HG03196 (cell line): ENCODE measurements around the gene CD300E.

ENCODE experiments used
- ATAC-seq: cut with Tn5 transposase; IDR thresholded peaks from one replicate; pipeline ENCODE4 v1.9.1; 2021; ENCODE audit not compliant: unreplicated experiment

Gene CD300E

DNA sequence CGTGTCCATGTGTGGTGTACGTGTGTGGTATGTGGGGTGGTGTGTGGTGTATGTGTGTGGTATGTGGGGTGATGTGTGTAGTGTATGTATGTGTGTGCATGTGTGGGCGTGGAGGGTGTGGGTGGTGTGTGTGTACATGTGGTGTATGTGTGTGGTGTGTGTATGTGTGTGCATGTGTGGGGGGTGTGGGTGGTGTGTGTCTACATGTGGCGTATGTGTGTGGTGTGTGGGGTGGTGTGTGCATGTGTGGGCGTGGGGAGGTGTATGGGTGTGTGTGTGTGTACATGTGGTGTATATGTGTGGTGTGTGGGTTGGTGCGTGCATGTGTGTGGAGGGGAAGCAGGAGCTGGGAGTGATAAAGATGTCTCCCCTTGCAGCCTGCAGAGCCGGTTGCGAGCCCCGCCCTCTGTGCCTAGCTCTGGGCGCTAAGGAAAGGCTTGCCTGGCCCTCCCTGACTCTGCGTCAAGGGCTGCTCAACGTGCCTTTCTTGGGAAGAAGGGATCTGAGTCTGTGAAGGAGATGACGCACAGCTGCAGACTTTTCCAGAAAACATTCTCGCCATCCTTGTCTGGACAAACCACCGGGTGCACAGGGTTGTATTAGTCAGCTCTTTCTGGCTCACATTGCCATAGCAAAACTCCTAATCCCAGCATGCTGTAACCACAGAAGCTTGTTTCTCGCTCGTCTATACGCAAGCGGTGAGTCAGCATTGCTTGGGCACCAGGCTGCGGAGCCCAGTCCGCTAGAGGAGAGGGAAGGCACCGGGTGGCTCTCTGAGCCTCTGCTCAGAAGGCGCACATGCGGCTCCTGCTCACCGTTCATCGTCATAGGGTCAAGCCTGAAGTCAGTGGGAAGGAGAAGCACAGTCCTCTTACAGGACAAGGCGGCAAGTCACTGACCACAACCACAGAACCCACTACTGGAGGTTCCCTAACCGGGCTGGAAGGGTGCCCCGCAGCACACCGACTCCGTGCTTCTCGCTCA lies 54.2 kb downstream of the CD300E start:
- no peak for ATAC-seq

GRCh38 chr17:74568106-74568873 lies 55.2 kb downstream of the CD300E start:
- no peak for ATAC-seq

DNA sequence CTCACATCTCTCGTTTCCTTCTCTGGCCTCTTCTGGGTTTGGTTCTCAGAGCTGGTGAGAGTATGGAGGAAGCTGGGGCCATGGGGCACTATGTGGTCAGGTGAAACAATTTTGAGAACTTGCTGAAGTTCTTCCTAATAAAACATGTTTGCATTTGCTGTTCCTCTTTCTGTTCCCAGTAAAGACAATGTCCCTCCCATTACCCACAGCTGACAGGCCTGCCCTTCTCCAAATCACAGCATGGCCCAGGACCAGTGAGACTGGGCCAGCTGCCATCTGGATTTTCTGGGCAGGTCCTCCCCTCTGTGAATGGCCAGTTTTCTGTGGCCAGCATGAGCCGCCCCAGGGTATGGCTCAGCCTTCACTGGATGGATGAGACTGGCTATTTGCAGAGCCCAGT lies 56.1 kb downstream of the CD300E start, which contains the start of gene CD300H:
Gene CD300H (minus strand): TSS at position 113 of the 400 bp plus-strand sequence.
- ATAC-seq = no peak

DNA sequence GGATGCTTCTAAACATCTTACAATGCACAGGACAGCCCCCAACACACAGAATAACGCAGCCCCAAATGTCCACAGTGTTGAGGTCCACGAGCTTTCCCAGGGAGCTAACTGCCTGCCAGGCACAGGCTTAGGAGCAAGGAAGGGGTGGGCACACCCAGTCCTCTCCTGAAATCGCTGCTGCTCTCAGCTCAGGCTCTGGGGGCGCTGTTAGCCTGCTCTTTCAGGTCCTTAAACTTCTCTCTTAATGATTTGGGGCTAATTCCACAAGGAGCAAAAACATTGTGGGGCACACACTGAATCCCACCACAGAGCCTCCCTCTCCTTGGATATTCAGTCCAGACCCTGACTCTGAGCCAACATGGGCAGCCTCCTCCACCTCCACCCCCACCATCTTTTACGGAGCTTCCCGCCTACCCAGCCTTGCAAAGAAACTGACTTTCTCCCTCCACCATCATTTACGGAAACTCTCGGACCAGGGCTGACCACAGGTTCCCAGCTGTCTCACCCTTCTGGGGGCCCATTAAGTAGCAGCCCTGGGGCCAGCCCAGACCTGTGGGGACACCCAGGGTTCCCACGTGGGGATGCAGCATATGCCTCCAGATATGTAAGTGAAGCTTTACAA lies 57.3 kb downstream of the CD300E start:
- ATAC-seq = no peak

GRCh38 chr17:74565126-74565525 lies 58.4 kb downstream of the CD300E start:
- ATAC-seq = no peak

DNA sequence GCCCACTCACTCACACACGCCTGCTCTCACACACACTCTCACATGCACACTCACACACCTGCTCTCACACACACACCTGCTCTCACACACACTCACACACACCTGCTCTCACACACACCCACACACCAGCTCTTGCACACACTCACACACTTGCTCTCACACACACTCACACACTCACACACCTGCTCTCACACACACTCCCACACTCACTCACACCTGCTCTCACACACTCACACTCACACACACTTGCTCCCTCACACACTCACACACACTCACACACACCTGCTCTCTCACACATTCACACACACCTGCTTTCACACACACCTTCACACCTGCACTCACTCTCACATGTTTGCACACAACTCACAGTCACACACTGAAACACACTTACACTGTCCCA lies 60.2 kb downstream of the CD300E start:
- no peak for ATAC-seq

DNA sequence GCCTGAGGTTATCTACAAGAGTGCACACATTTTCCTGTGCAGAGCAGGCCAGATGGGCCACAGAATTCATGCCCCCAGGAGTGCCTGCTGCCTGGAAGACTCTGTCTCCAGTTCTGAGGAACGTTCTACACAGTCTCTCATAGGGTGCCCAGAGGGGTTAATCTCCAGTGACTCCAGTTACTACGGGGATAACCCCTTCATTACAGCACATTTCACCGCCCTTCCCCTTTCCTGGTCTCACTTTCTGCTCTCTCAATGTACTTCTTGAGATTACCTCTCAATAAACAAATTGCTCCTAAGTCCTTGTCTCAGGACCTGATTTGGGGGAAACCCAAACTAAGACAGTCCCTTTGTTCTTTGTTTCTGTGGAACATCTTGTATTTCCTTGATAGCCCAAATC lies 62.0 kb downstream of the CD300E start:
- no peak for ATAC-seq
